OCI-LY7 (cell line): ENCODE results near the gene KCNAB2. TPM values are rescaled to one million over a fixed set of nuclear protein-coding genes. Genes with fewer than 3 reads are reported as not detected.

Experiments used
- BruUV-seq: library from RNA; stranded (reverse); fragments of 400-500 nt; replicated peaks from 2 replicates; lab custom pipeline; 2021; lab: Mats Ljungman, UMichigan
- CTCF ChIA-PET: fragments of 300-600 bp; sonication (Branson Sonifier 250); formaldehyde crosslinking; loops from one replicate; lab custom pipeline; 2022; ENCODE audit warnings: antibody characterized with exemption; ENCODE audit not compliant: unreplicated experiment; lab: Charles Lee
- POLR2A ChIA-PET: fragments of 300-600 bp; sonication (Branson Sonifier 250); formaldehyde crosslinking; loops from one replicate; lab custom pipeline; 2022; ENCODE audit warnings: antibody characterized with exemption; lab: Charles Lee
- DNase-seq: peaks from one replicate; pipeline ENCODE4 v3.0.0-alpha.2; 2015; ENCODE audit warnings: low spot score
- H2AFZ ChIP-seq: fragments of 200-600 bp; sonication (generic), shearing (Covaris generic); 2 replicates; pipeline ENCODE4 v1.6.1; 2014; ENCODE audit warnings: mild to moderate bottlenecking, antibody characterized with exemption, low read length, moderate library complexity
- H3K27ac ChIP-seq: fragments of 200-600 bp; sonication (generic); 2 replicates; pipeline ENCODE4 v1.5.1; 2014; ENCODE audit warnings: mixed run types, low read depth, mild to moderate bottlenecking, moderate library complexity, low read length, inconsistent platforms; ENCODE audit not compliant: poor library complexity, severe bottlenecking
- H3K36me3 ChIP-seq: fragments of 200-600 bp; sonication (generic); 2 replicates; pipeline ENCODE4 v1.6.1; 2014; ENCODE audit warnings: mild to moderate bottlenecking, antibody characterized with exemption, low read length, moderate library complexity, mixed read lengths; ENCODE audit not compliant: insufficient read depth
- H3K4me1 ChIP-seq: fragments of 200-600 bp; sonication (generic); 2 replicates; pipeline ENCODE4 v1.5.1; 2014; ENCODE audit warnings: mild to moderate bottlenecking, low read length; ENCODE audit not compliant: insufficient read depth, poor library complexity, severe bottlenecking
- H3K4me2 ChIP-seq: fragments of 200-600 bp; sonication (generic); 2 replicates; pipeline ENCODE4 v1.6.1; 2014; ENCODE audit warnings: mild to moderate bottlenecking, low read length
- H3K4me3 ChIP-seq: fragments of 200-600 bp; sonication (generic); 2 replicates; pipeline ENCODE4 v1.5.1; 2014; ENCODE audit warnings: mild to moderate bottlenecking, low read depth, low read length; ENCODE audit not compliant: poor library complexity, severe bottlenecking
- H3K79me2 ChIP-seq: fragments of 200-600 bp; sonication (generic); 2 replicates; pipeline ENCODE4 v1.6.1; 2016; ENCODE audit warnings: low read depth, mild to moderate bottlenecking, low read length, moderate library complexity, mixed read lengths; ENCODE audit not compliant: insufficient read depth
- H3K9me2 ChIP-seq: fragments of 200-600 bp; sonication (generic); 2 replicates; pipeline ENCODE4 v1.6.1; 2016; ENCODE audit warnings: mild to moderate bottlenecking, low read length, mixed read lengths; ENCODE audit not compliant: insufficient read depth
- H3K9me3 ChIP-seq: fragments of 200-600 bp; sonication (generic); 2 replicates; pipeline ENCODE4 v1.6.1; 2014; ENCODE audit warnings: mild to moderate bottlenecking, mixed run types, low read length, mixed read lengths
- H4K20me1 ChIP-seq: fragments of 200-600 bp; sonication (generic); 2 replicates; pipeline ENCODE4 v1.6.1; 2014; ENCODE audit warnings: mild to moderate bottlenecking, antibody characterized with exemption, low read length, moderate library complexity, mixed read lengths; ENCODE audit not compliant: insufficient read depth
- CTCF ChIP-seq: fragments of 200-600 bp; sonication (generic); conservative IDR thresholded peaks from 2 replicates; pipeline ENCODE4 v1.5.1; 2014; ENCODE audit warnings: mild to moderate bottlenecking, antibody characterized with exemption, low read length, moderate library complexity, mixed read lengths
- EZH2phosphoT487 ChIP-seq: fragments of 200-600 bp; sonication (generic); IDR thresholded peaks from 2 replicates; pipeline ENCODE4 v1.6.1; 2018; ENCODE audit warnings: low read depth, borderline replicate concordance, mild to moderate bottlenecking, mixed run types, antibody characterized with exemption, low read length, moderate library complexity, mixed read lengths
- intact Hi-C: fragments of 100-400 bp; cut with micrococcal nuclease; formaldehyde crosslinking; loops from one replicate; pipeline ENCODE4 v1.10.0; 2022; ENCODE audit not compliant: unreplicated experiment
- total RNA-seq, 2 experiments: library from RNA; depleted of rRNA in 1 of 2; stranded (reverse); fragments of >200 nt in 1 of 2; shearing (Covaris generic) in 1 of 2; gene quantifications; 2 replicates each; pipeline ENCODE4 v1.2.3, GENCODE V29; 2014 to 2022

The KCNAB2 gene
- total RNA-seq, 2 experiments from 2014 or later = 46.7 to 133 TPM

- DNase-seq = peak; percentile 43
- H2AFZ ChIP-seq = no peak overlapping the region
- ChIA-PET POLR2A (no interaction called here), CTCF (interaction anchor here (0.6 kb wide), 1 partner anchor 12 kb away, joined by 3 read pairs; no protein-coding TSS in a partner anchor)
- H3K79me2 ChIP-seq = no peaks in the 10 kb centered on the region
- no peaks in the 10 kb centered on the region for H3K36me3 ChIP-seq
- no peaks in the 10 kb centered on the region for H3K9me3 ChIP-seq
- intact Hi-C loops = loop anchor here (1.0 to 10.0 kb wide), 2 partner anchors 96 to 136 kb away; partner anchors contain the start of gene HES3
- H3K9me2 ChIP-seq = no peaks in the 10 kb centered on the region
- H3K4me2 ChIP-seq = no peak overlapping the region
- no TSS peak for BruUV-seq
- H3K4me1 ChIP-seq = no peaks in the 10 kb centered on the region
- H3K27ac ChIP-seq = no peak overlapping the region
- H4K20me1 ChIP-seq = no peaks in the 10 kb centered on the region
- H3K4me3 ChIP-seq = no peak overlapping the region
- TF ChIP-seq EZH2phosphoT487 (no peak), CTCF (peak; percentile 73)
Observed at GRCh38 chr1:6108937-6109614, 63.4 kb downstream of the KCNAB2 start.

GRCh38 chr1:6109688-6110087 lies 64.0 kb downstream of the KCNAB2 start:
- no peak for DNase-seq
- no peak for TF ChIP-seq EZH2phosphoT487
- no peak for TF ChIP-seq CTCF
- Histone ChIP-seq H3K79me2 (no peaks in the 10 kb centered on the region), H3K27ac (no peak overlapping the region), H3K36me3 (no peaks in the 10 kb centered on the region), H2AFZ (no peak overlapping the region), H3K4me1 (no peaks in the 10 kb centered on the region), H3K4me3 (no peak overlapping the region), H4K20me1 (no peaks in the 10 kb centered on the region), H3K4me2 (no peak overlapping the region), H3K9me2 (no peaks in the 10 kb centered on the region), H3K9me3 (no peaks in the 10 kb centered on the region)
- CTCF ChIA-PET = no interaction called here
- POLR2A ChIA-PET = no interaction called here
- intact Hi-C loops = loop anchor here (10.0 kb wide), 1 partner anchor 135 kb away; the partner anchor contains the start of gene HES3
- BruUV-seq = no TSS peak

- Histone ChIP-seq H3K79me2 (no peaks in the 10 kb centered on the region), H3K4me1 (no peaks in the 10 kb centered on the region), H3K4me3 (no peak overlapping the region), H3K9me2 (no peaks in the 10 kb centered on the region), H4K20me1 (no peaks in the 10 kb centered on the region), H3K27ac (no peak overlapping the region), H2AFZ (no peak overlapping the region), H3K36me3 (no peaks in the 10 kb centered on the region), H3K9me3 (no peaks in the 10 kb centered on the region), H3K4me2 (no peak overlapping the region)
- DNase-seq = no peak
- intact Hi-C loops = no loop called here
- no peak for TF ChIP-seq CTCF
- no peak for TF ChIP-seq EZH2phosphoT487
- ChIA-PET POLR2A (no interaction called here), CTCF (no interaction called here)
- BruUV-seq = no TSS peak
Observed at GRCh38 chr1:6110326-6110725, 64.6 kb downstream of the KCNAB2 start.
